SK-N-MC (cell line): Measurements from ENCODE around the gene ANKRD33B.
A peak's percentile ranks its signal among the peaks of the same experiment; 100 is the strongest.

ENCODE experiments used
- DNase-seq: peaks from one replicate; pipeline ENCODE4 v3.0.0-alpha.2; 2011; ENCODE audit warnings: low read depth, low spot score
- H3K27ac ChIP-seq: fragments of 200-600 bp; sonication (generic); 2 replicates; pipeline ENCODE4 v1.5.1; 2016; ENCODE audit warnings: mixed run types
- H3K36me3 ChIP-seq: fragments of 200-600 bp; sonication (generic); 2 replicates; pipeline ENCODE4 v1.6.1; 2017; ENCODE audit warnings: antibody characterized with exemption, low read length, mixed read lengths; ENCODE audit not compliant: insufficient read depth
- H3K4me3 ChIP-seq: fragments of 200-600 bp; sonication (generic); 2 replicates; pipeline ENCODE4 v1.5.1; 2016
- H3K9ac ChIP-seq: fragments of 200-600 bp; sonication (generic); 2 replicates; pipeline ENCODE4 v1.8.0; 2017; ENCODE audit warnings: mixed run types, mixed read lengths; ENCODE audit not compliant: insufficient read length
- H3K9me3 ChIP-seq: fragments of 200-600 bp; sonication (generic); 2 replicates; pipeline ENCODE4 v1.6.1; 2017; ENCODE audit warnings: low read depth, mild to moderate bottlenecking, antibody characterized with exemption, low read length, moderate library complexity, mixed read lengths
- EZH2 ChIP-seq: fragments of 200-600 bp; sonication (generic); IDR thresholded peaks from one replicate; pipeline ENCODE4 v1.6.1; 2017; ENCODE audit warnings: antibody characterized with exemption
- FOXP2 ChIP-seq: optimal IDR thresholded peaks from 2 replicates; pipeline ENCODE3; 2011; ENCODE audit warnings: mild to moderate bottlenecking, moderate library complexity; ENCODE audit not compliant: insufficient read depth; ENCODE audit errors: extremely low read length, control extremely low read depth
- POLR2AphosphoS5 ChIP-seq: IDR thresholded peaks from 2 replicates; pipeline ENCODE4 v1.6.1; 2012; ENCODE audit warnings: mild to moderate bottlenecking, low read depth, low read length, borderline replicate concordance

Gene ANKRD33B

GRCh38 chr5:10592601-10593000, 28.7 kb downstream of the ANKRD33B start:
- TF ChIP-seq FOXP2, result no peak
- no peak for TF ChIP-seq POLR2AphosphoS5
- no peak for TF ChIP-seq EZH2
- no peak for DNase-seq
- Histone ChIP-seq H3K9me3 (no peaks in the 10 kb centered on the region), H3K36me3 (no peaks in the 10 kb centered on the region), H3K27ac (peak overlapping the region; percentile 28; the same call in 1 of the 2 replicates), H3K4me3 (no peak overlapping the region), H3K9ac (no peak overlapping the region)

DNA sequence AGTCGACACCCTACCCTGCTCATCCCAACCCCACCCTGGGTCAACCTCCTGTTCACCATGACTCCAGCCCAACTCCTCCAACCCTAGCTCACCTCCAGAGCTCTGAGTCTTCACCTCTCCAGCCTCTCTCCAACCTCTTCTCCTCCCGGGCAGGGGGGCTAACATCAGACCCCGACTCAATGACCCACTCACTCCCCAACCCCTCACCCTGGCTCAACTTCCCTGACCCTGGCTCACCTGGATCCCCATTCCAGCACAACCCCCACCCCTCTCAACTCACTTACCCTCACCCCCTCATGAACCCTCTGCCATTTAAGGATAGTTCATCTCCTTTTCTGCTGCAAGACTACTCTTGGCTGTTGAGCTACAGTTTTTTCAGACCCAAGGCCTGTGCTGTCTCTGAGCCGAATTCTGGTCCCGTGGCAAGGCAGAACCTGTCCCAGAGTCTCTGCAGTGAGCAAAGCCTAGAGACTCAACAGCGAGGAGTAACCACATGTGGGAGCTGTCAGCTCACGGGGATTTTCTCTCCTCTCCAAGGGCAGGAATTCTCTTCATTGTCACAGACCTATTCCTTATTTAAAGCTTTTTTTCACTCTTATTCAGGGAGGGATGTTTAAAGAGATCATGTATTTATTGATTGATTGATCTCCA, 29.8 kb downstream of the ANKRD33B start:
- Histone ChIP-seq H3K9ac (no peak overlapping the region), H3K27ac (no peak overlapping the region), H3K9me3 (no peaks in the 10 kb centered on the region), H3K36me3 (no peaks in the 10 kb centered on the region), H3K4me3 (no peak overlapping the region)
- no peak for DNase-seq
- TF ChIP-seq POLR2AphosphoS5 (no peak), FOXP2 (no peak), EZH2 (no peak)

GRCh38 chr5:10594591-10595210, 30.8 kb downstream of the ANKRD33B start:
- no peak overlapping the region for H3K27ac ChIP-seq
- TF ChIP-seq EZH2, result no peak
- H3K9ac ChIP-seq, result no peak overlapping the region
- no peak for DNase-seq
- H3K9me3 ChIP-seq, result no peaks in the 10 kb centered on the region
- H3K4me3 ChIP-seq, result no peak overlapping the region
- H3K36me3 ChIP-seq, result no peaks in the 10 kb centered on the region

GRCh38 chr5:10595293-10595671, 31.4 kb downstream of the ANKRD33B start:
- TF ChIP-seq FOXP2, result no peak
- TF ChIP-seq EZH2, result no peak
- no peak for TF ChIP-seq POLR2AphosphoS5
- peak overlapping the region; percentile 59; the same call in 1 of the 2 replicates for H3K27ac ChIP-seq
- H3K9me3 ChIP-seq, result peaks cover under 1% of the 10 kb centered on the region; the same call in 1 of the 2 replicates
- H3K36me3 ChIP-seq, result no peaks in the 10 kb centered on the region
- no peak overlapping the region for H3K9ac ChIP-seq
- no peak for DNase-seq
- H3K4me3 ChIP-seq, result peak overlapping the region; percentile 58

DNA sequence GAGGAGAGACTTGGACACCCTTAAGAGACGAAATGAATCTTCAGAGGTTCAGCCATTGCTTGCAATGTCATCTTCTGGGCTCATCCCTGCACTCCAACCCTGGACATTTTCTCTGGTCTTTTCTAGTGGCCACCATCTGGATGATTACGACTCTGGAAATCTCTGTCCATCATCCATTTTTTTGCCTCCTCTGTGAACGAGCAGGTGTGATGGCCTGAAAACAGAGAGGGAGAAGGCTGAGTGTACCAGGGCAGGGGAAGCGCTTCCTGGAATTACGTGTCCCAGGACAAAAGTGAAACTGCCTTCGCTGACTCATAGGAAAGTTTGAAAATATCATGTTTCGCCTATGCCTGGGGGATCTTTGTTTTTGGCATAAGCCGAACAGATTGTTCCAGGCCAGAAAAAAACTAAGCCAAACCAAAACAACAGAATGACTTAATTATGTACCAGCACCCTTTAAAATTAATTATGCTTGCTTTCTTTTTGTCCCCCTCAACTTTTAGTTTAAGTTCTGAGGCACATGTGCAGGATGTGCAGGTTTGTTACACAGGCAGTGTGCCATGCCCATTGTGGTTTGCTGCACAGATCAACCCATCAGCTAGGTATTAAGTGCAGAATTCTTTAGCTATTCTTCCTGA, 31.9 kb downstream of the ANKRD33B start:
- peak overlapping the region; percentile 40 for H3K9ac ChIP-seq
- no peak for DNase-seq
- no peaks in the 10 kb centered on the region for H3K36me3 ChIP-seq
- peak overlapping the region; percentile 58 for H3K4me3 ChIP-seq
- H3K27ac ChIP-seq, result peak overlapping the region; percentile 59; the same call in 1 of the 2 replicates
- H3K9me3 ChIP-seq, result peaks cover 6% of the 10 kb centered on the region; the same call in 1 of the 2 replicates
- TF ChIP-seq FOXP2, result no peak
- TF ChIP-seq EZH2, result no peak
- TF ChIP-seq POLR2AphosphoS5, result no peak

- Histone ChIP-seq H3K4me3 (peak overlapping the region; percentile 58; the same call in 1 of the 2 replicates), H3K9ac (no peak overlapping the region), H3K27ac (peak overlapping the region; percentile 59; the same call in 1 of the 2 replicates), H3K9me3 (peaks cover 6% of the 10 kb centered on the region; the same call in 1 of the 2 replicates), H3K36me3 (no peaks in the 10 kb centered on the region)
- TF ChIP-seq POLR2AphosphoS5 (no peak), FOXP2 (no peak), EZH2 (no peak)
- DNase-seq, result no peak
Observed at GRCh38 chr5:10596310-10596703, 32.4 kb downstream of the ANKRD33B start.

GRCh38 chr5:10596886-10597451, 33.1 kb downstream of the ANKRD33B start:
- Histone ChIP-seq H3K9ac (no peak overlapping the region), H3K9me3 (peaks cover 6% of the 10 kb centered on the region; the same call in 1 of the 2 replicates), H3K4me3 (no peak overlapping the region), H3K27ac (no peak overlapping the region), H3K36me3 (no peaks in the 10 kb centered on the region)
- TF ChIP-seq EZH2 (no peak), FOXP2 (no peak), POLR2AphosphoS5 (no peak)
- DNase-seq, result no peak

- Histone ChIP-seq H3K36me3 (no peaks in the 10 kb centered on the region), H3K9ac (no peak overlapping the region), H3K4me3 (no peak overlapping the region), H3K27ac (no peak overlapping the region), H3K9me3 (peaks cover 6% of the 10 kb centered on the region; the same call in 1 of the 2 replicates)
- no peak for DNase-seq
- TF ChIP-seq EZH2, result no peak
- TF ChIP-seq FOXP2, result no peak
- no peak for TF ChIP-seq POLR2AphosphoS5
Observed at GRCh38 chr5:10599113-10599512, 35.2 kb downstream of the ANKRD33B start.
